Endodermal cell (in vitro differentiated cells): ENCODE measurements around the gene PHRF1. TPM values are rescaled to one million over a fixed set of nuclear protein-coding genes. Genes with fewer than 3 reads are reported as not detected.

Source experiments
- DNase-seq: peaks from one replicate; pipeline ENCODE4 v3.0.0-alpha.2; 2017
- H3K27ac ChIP-seq: 2 replicates; pipeline ENCODE4 v1.5.1; 2013; ENCODE audit warnings: mild to moderate bottlenecking, low read depth, low read length, moderate library complexity
- H3K27me3 ChIP-seq: 2 replicates; pipeline ENCODE4 v1.6.1; 2013; ENCODE audit warnings: mild to moderate bottlenecking, low read length, moderate library complexity; ENCODE audit not compliant: insufficient read depth, control insufficient read depth, poor library complexity, severe bottlenecking
- H3K36me3 ChIP-seq: 2 replicates; pipeline ENCODE4 v1.7.0; 2013; ENCODE audit warnings: mild to moderate bottlenecking, low read length, moderate library complexity; ENCODE audit not compliant: control insufficient read depth, insufficient read depth
- H3K4me1 ChIP-seq: one replicate; pipeline ENCODE4 v1.7.0; 2013; ENCODE audit warnings: low read length; ENCODE audit not compliant: control insufficient read depth, insufficient read depth
- H3K4me3 ChIP-seq: 2 replicates; pipeline ENCODE4 v1.5.1; 2013; ENCODE audit warnings: mild to moderate bottlenecking, low read length, moderate library complexity
- H3K9ac ChIP-seq: 2 replicates; pipeline ENCODE4 v1.6.1; 2013; ENCODE audit warnings: mild to moderate bottlenecking, low read length, moderate library complexity; ENCODE audit not compliant: poor library complexity, severe bottlenecking; ENCODE audit errors: extremely low read depth
- H3K9me3 ChIP-seq: 2 replicates; pipeline ENCODE4 v1.6.1; 2013; ENCODE audit warnings: mild to moderate bottlenecking, low read length, moderate library complexity; ENCODE audit not compliant: control insufficient read depth
- H3K27ac Mint-ChIP-seq: 2 replicates; pipeline ENCODE4 v1.8.0; 2020; ENCODE audit warnings: mixed read lengths
- H3K27me3 Mint-ChIP-seq: 2 replicates; pipeline ENCODE4 v1.8.0; 2021; ENCODE audit warnings: mild to moderate bottlenecking, mixed read lengths; ENCODE audit not compliant: insufficient read depth
- H3K36me3 Mint-ChIP-seq: 2 replicates; pipeline ENCODE4 v1.8.0; 2020; ENCODE audit warnings: low read depth, mixed read lengths
- H3K4me1 Mint-ChIP-seq: 2 replicates; pipeline ENCODE4 v1.8.0; 2020; ENCODE audit warnings: mixed read lengths
- H3K4me3 Mint-ChIP-seq: 2 replicates; pipeline ENCODE4 v1.8.0; 2020; ENCODE audit warnings: mild to moderate bottlenecking, moderate library complexity, mixed read lengths
- H3K9me3 Mint-ChIP-seq: 2 replicates; pipeline ENCODE4 v1.8.0; 2020; ENCODE audit warnings: mild to moderate bottlenecking, mixed read lengths
- CTCF ChIP-seq: fragments of 200-600 bp; sonication (generic); conservative IDR thresholded peaks from 2 replicates; pipeline ENCODE4 v1.5.0; 2021; ENCODE audit warnings: antibody characterized with exemption, mild to moderate bottlenecking
- WGBS, 2 experiments: methylation state at CpG; one replicate each; pipeline versions ENCODE4 v1.1.5 to v1.1.7; 2013; ENCODE audit warnings: missing lambda C conversion rate in 2 of 2, mixed read lengths in 1 of 2; ENCODE audit not compliant: insufficient coverage in 1 of 2, insufficient read length in 1 of 2; 5-methylcytosine and 5-hydroxymethylcytosine counted together
- total RNA-seq, 2 donors: library from RNA; stranded (reverse); fragmentation: NEBNext Ultra II Directional in 1 of 2; extraction: Animal tissue kit (Norgen Biotek cat#: 25700) in 1 of 2; gene quantifications; 2 replicates in 1 of 2; 3 replicates in 1 of 2; pipeline ENCODE4 v1.2.1, GENCODE V29; 2021

PHRF1 gene
- total RNA-seq, 2 donors from 2014 or later: 43.4 to 48.0 TPM

- no peaks in the 10 kb centered on the region for H3K4me1 ChIP-seq
- H3K27ac ChIP-seq: no peak overlapping the region
- H3K4me3 ChIP-seq: peak overlapping the region; percentile 86
- H3K36me3 ChIP-seq: peaks cover 8% of the 10 kb centered on the region
- Mint-ChIP-seq H3K4me3 (peak overlapping the region; percentile 65), H3K27ac (no peak overlapping the region), H3K9me3 (no peaks in the 10 kb centered on the region), H3K4me1 (no peaks in the 10 kb centered on the region), H3K27me3 (peaks cover 9% of the 10 kb centered on the region), H3K36me3 (peaks cover 10% of the 10 kb centered on the region)
- 94 to 95% methylated on average over 32 to 37 of the region's 37 CpGs for WGBS, 2 experiments
- peak; percentile 38 for DNase-seq
- H3K27me3 ChIP-seq: no peaks in the 10 kb centered on the region
- H3K9me3 ChIP-seq: no peaks in the 10 kb centered on the region
- TF ChIP-seq CTCF: no peak
- H3K9ac ChIP-seq: no peak overlapping the region
Observed at GRCh38 chr11:533586-534395, 42.5 kb upstream of the PHRF1 start.

GRCh38 chr11:534396-535209 lies 41.7 kb upstream of the PHRF1 start:
- WGBS, 2 experiments: 16 to 32% methylated on average over 33 to 66 of the region's 66 CpGs
- Histone ChIP-seq H3K36me3 (peaks cover 8% of the 10 kb centered on the region), H3K27me3 (no peaks in the 10 kb centered on the region), H3K4me1 (no peaks in the 10 kb centered on the region), H3K27ac (no peak overlapping the region), H3K9ac (peak overlapping the region; percentile 33), H3K4me3 (peak overlapping the region; percentile 86), H3K9me3 (no peaks in the 10 kb centered on the region)
- peak; percentile 69 for DNase-seq
- H3K27ac Mint-ChIP-seq: no peak overlapping the region
- no peaks in the 10 kb centered on the region for H3K4me1 Mint-ChIP-seq
- peaks cover 10% of the 10 kb centered on the region for H3K36me3 Mint-ChIP-seq
- peak overlapping the region; percentile 65 for H3K4me3 Mint-ChIP-seq
- peaks cover 9% of the 10 kb centered on the region for H3K27me3 Mint-ChIP-seq
- no peaks in the 10 kb centered on the region for H3K9me3 Mint-ChIP-seq
- no peak for TF ChIP-seq CTCF

GRCh38 chr11:535210-535518 lies 41.1 kb upstream of the PHRF1 start:
- H3K9me3 Mint-ChIP-seq: no peaks in the 10 kb centered on the region
- TF ChIP-seq CTCF: no peak
- H3K4me1 Mint-ChIP-seq: no peaks in the 10 kb centered on the region
- H3K4me1 ChIP-seq: no peaks in the 10 kb centered on the region
- H3K4me3 Mint-ChIP-seq: peak overlapping the region; percentile 66
- H3K27ac ChIP-seq: no peak overlapping the region
- H3K27ac Mint-ChIP-seq: no peak overlapping the region
- peaks cover 8% of the 10 kb centered on the region for H3K36me3 ChIP-seq
- H3K9me3 ChIP-seq: no peaks in the 10 kb centered on the region
- no peak for DNase-seq
- peaks cover 10% of the 10 kb centered on the region for H3K36me3 Mint-ChIP-seq
- peak overlapping the region; percentile 86 for H3K4me3 ChIP-seq
- H3K9ac ChIP-seq: no peak overlapping the region
- no peaks in the 10 kb centered on the region for H3K27me3 ChIP-seq
- WGBS, 2 experiments: 0 to 2% methylated on average over 23 to 55 of the region's 56 CpGs
- peaks cover 9% of the 10 kb centered on the region for H3K27me3 Mint-ChIP-seq
